AG08396 (cell line): ENCODE results near the gene PSMB3.

ENCODE experiments used
- DNase-seq: peaks from one replicate; pipeline ENCODE4 v3.0.0; 2012; ENCODE audit warnings: low spot score, mixed read lengths

PSMB3 gene

DNA sequence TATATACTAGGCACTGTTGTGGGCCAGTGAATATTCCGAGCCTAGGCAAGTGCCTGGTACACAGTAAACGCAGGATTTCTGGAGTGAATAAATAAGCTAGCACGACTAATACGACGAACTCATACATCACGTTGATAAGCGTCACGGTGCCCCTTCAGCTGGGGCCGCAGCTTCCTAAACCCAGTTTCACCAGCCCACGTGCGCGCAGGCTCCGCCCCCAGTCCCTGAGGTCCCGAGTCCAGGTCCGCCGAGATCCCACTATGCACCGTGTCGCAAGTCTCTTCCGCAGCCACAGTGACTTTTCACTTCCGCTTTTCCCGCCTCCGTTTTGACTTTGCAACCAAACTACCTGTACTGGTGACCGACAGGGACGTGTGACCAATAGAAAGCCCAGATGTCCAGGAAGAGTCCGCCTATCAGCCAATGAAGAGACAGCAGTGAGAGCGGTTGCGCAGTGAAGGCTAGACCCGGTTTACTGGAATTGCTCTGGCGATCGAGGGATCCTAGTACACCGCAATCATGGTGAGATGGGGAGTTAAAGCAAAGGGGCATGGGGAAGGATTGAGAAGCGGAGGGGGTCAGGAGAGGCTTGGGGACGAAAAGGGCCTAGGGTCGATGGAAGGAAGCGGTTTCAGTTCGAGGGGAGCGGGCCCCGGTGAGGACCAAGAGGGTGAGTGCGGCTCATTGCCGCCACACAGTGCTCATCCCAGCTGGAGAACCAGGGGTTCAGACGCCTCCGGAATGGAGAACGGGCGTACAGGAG is at the start of gene PSMB3:
Gene PSMB3 (plus strand): TSS at position 434 of the 763 bp plus-strand sequence. CDS start 86 bp downstream, at position 520.
- peak; percentile 95 for DNase-seq

DNA sequence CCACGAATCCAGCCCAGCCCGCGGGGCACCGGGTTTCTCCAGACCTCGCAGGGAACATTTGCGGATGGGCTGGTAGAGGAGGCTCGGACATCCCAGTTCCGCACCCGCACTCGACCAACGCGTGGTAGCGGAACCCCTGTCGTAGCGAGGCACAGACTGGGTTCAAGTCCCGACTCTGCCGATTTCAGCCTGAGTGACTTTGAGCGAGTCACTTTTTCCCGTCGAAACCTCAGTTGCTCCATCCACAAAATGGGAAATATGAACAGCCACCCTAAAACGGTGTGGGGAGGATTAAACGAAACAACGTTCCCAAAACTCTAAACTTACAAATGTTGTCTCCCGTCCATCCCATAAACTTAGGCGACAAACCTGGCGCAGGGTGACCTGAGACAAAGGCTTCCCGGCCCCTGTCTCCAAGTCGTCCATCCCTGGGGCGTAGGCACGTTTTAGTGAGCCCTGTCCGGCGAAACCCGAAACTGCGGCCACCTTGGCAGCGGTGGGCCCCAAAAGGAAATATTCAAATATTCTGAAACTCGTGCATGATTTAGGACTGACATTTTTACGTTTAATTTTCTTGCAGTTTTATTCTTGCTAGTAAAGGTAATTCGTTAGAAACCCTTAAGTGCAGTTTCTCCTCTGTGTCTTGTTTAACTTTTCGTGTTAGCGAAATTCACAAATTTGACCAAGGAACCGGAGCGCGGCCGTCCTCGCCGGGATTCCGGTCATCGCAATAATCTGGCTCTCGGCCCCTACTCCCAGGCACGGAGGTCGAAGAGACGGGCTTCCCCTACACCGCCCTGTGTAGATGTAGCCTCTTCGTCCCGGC is 49.4 kb upstream of the PSMB3 start:
- no peak for DNase-seq

DNA sequence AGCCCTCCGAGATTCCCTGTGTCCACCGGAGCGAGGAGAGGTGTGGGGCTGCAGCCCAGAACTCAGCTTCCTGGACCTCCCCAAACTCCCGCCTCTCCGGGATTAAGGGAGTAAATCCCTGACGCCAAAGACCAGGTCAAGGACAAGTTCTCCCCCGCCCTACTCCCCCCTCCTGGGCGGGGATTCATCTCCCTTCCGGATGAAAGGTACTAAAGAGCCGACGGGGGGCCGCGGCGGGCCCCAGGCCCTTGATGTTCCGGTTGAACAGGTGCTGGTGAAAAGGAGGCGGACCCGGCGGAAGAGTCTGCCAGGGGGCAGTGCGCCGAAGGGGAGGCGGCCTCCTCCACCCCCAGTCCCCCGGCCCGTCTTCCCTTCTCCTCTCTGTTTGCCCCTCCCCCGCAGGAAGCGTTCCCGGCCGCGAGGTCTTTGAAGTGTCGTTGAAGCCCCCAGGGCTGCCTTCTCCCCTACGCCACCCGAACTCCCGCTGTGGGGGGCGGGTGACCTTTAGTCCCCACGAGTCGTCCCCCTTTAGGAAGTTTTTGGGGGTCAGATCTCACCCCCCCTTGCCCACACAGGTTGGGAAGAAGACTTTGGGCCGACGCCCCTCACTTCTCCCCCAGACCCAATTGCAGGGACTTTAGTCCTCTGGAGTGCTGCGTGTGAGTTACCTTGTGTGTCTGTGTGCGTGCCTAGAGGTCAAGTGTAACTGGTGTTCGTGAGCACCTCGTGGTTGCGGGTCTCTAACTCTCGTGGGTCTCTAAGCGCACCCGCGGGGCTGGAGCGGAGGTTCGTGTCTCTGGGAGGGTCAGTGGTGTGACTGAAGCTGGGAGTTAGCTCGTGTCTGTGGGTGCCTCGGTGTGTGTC is 48.6 kb upstream of the PSMB3 start:
- DNase-seq, result peak; percentile 46

DNA sequence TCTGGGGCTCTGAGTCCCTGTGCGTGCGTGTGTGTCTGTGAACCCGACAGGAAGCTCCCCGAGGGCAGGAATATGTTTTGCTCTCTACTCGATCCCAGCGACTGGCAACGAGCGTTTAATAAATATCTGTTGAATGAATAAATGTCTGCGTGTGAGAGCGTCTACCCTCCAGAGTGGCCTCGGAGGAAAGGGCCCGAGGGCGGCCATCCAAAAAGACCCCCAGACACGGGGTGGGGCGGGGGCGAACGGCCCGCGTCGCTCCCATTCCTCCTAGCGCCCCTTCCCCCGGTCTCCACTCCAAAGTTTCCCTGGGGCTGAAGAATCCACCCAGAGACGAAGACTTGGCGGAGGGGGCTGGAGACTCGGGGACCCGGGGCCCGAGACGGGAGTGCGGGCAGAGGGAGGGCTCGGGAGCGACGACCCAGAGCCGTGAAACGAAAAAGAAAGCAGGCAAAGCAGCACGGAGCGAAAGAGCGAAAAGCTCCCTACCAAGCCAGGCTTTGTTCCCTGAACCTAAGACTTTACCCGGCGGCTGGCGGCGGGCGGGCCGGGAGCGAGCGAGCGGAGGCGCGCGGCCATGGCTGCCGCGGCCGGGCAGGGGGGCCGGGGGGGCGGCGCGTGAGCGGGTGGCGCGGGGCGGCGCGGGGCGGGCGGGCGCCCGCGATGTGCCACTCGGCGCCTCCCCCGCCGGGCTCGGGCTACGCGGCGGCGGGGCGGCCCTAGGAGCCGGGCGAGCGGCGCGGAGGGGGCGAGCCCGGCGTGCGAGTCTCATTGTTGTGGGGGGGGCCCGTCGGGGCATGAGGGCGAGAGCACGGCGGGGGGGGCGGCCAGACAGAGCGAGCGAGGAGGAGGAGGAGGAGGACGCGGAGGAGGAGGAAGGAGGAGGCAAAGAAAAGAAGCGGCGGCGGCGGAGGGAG is 47.7 kb upstream of the PSMB3 start, which contains the start of gene MLLT6:
Gene MLLT6 (plus strand): TSS at position 668 of the 917 bp plus-strand sequence. CDS start 360 bp downstream, outside the sequence.
- DNase-seq, result peak; percentile 92

DNA sequence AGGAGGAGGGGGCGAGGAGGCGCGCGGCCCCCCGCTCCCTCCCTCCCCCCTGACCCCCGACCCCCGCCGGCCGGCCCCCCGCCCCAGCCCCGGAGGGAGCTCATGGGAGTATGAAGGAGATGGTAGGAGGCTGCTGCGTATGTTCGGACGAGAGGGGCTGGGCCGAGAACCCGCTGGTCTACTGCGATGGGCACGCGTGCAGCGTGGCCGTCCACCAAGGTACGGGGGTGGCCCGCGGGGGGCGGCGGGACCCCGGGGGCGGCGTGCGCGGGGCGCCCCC is 47.1 kb upstream of the PSMB3 start:
- DNase-seq, result peak; percentile 64

DNA sequence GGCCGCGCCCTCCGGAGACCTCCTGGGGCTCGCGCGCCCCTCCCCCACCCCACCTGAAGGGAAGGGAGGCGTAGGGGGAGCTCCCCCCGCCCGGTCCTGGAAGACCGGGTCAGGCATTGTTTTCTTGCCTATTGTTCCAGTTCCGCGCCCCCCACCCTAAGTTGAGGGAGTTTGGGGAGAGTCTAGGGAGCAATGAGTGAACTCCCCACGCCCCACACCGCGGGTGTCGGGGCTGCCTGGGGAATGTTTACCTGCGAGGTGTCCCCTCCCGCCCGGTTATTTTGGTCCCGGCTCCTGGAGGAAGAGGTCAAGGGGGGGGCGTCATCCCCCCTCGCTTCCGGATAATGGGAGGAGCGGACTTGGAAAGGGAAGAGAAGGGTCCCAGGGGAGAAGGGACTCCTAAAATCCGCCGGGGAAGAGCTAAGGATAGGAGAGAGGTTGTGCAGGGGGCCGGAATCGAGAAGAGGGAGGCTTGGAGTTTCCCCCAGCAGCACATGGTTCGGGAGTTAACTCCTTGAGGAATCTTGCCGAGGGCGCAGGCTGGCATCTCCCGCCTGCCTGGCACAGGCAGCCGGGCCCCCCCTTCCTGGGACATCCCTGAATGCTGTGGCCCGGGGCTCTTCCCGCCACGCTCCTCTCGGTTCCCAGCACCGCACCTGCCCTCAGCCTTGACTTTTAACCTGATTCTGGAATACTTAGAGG is 46.6 kb upstream of the PSMB3 start:
- DNase-seq, result peak; percentile 45

DNA sequence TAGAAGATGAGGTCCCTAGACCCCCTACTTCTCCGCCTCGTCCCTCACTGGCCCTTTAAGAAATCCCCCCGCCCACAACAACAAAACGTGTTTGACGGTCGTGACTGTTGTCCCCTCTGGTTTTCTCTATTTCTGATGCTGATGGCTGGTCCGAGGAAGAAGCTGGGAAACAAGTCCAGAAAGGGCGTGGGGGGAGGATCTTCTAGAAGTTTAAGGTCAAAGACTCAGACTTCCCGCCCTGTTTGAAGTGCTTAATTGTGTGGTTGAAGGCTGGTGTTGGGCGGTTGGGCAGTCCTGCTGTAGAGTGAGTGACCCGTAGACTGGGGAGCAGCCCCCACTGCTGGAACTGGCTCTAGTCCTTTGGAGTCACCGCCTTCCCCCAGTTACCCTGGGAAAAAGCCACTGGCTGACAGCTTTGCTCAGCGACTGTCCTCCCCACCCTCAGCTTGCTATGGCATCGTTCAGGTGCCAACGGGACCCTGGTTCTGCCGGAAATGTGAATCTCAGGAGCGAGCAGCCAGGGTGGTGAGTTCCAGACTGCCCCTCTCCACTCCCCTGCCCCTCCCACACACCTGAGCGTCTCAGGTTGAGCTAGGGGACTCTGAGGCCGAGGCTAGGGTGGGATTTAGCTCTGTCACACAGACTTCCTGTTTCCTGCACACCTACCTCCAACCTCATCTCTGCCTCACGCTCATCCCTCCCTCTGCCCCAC is 45.9 kb upstream of the PSMB3 start:
- DNase-seq, result peak; percentile 36

DNA sequence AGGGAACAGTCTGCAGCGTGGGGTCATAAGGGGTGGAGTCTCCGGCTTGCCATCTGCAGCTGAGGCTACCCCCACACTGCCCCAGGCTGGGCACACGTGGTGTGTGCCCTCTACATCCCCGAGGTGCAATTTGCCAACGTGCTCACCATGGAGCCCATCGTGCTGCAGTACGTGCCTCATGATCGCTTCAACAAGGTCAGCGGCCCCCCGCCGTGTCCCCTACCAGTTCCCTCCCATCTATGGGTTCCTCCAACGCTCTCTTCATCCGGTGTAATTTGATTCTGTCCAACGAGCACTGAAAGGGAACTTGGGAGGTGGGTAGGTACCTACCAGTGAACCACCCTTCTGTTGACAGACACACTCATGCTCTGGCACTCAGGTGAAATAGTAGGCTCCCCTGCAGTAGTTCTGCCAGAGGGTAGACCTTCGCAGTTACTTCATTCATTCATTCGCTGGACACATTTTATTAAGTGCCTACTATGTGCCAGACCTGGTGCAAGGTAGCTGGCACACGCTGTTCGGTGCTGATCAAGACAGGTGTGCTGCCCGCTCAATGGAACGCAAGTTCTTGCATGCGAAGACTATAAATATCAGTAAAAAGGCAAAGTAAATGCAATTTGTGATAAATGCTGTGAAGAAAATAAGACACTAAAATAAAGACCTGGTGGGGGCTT is 44.7 kb upstream of the PSMB3 start:
- DNase-seq, result no peak

DNA sequence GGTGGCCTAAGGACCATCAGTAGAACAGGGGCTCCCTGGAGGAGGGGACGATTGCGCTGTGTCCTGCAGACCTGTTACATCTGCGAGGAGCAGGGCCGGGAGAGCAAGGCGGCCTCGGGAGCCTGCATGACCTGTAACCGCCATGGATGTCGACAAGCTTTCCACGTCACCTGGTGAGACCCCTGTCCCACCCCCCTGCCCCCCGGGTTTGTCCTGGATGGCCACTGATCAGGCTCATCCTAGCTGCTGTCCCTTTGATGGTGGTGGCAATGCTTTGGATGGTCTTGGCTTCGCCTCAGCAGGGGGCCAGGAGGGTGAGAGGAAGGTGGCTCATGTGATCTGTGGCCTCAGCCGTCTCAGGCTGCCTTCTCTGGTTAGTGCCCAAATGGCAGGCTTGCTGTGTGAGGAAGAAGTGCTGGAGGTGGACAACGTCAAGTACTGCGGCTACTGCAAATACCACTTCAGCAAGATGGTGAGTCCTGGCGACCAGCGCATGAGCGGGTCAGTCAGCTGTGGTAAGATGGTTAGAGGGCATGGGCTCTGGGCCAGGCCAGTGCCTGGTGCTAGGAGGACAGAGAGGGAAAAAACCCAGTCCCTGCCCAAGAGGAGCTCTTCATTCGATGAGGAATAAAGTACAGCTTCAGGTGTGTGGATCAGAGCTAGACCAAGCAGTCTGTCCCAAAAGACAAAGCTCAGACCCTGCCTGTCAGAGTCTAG is 43.3 kb upstream of the PSMB3 start:
- DNase-seq, result no peak

DNA sequence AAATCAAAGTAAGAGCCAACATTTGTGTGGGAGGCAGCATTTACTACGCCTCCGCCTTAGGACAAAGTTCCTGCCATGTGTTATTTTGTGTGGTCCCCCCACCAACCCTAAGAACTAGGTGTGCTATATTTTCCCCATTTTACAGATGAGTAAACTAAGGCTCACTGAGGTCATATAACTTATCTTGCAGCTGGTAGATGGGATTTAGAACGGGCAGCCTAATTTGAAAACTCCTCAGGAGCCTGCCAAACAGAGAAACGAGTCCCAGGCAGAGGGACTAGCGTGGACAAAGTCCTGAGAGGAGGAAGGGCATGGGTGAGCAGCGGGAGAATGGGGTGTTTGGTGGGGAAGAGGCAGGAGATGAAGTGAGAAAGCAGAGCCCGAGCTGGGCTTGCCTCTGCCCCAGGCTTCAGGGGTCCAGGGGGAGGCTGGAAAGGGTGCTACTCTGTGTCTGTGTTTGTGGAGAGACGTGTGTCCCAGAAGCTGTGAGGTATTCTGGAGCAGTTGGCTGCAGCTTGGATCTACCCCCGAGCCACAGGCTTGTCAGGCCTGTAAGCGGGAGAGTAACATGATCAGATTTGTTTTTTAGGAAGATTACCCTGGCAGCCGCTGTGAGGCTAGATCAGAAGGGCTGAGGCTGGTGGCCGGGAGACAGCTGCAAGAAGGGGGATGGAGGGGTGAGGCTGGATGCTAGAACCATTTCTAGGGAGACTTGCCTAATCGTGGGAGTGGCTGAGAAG is 42.5 kb upstream of the PSMB3 start:
- no peak for DNase-seq

DNA sequence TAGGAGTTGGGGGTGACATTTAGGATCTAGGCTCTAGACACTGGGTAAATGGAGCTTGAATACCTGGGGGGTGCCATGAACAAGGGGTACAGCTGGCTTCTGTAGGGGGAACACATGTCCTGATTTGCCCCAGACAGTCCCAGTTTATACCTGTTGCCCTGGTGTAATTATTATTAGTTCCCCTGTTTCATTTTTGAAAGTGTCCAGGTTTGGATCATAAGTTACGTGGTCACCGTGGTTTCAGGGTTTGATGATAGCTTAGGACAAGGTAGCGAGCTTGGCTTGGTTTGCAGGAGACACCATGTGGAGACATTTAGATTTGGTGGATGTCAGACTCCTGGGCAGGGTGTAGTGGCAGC is 42.0 kb upstream of the PSMB3 start:
- DNase-seq, result no peak

DNA sequence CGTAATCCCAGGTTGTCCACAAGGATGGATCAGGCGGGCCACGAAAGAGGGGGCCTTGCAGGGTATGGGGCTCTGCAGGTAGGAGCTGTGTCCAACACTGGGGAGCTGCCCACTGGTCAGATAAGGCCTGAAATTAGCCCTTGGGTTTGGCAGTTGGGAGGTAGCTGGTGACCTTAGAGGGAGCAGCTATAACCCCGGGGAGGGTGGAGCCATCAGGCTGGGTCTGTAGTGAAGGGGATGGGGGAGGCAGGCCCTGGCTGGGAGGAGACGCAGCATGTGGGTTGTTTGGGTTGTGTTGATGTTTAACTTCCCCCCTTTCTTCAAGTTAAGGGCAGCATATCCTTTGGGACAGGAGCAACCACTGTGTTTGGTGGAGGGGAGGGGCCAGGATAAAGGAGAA is 41.6 kb upstream of the PSMB3 start:
- no peak for DNase-seq

DNA sequence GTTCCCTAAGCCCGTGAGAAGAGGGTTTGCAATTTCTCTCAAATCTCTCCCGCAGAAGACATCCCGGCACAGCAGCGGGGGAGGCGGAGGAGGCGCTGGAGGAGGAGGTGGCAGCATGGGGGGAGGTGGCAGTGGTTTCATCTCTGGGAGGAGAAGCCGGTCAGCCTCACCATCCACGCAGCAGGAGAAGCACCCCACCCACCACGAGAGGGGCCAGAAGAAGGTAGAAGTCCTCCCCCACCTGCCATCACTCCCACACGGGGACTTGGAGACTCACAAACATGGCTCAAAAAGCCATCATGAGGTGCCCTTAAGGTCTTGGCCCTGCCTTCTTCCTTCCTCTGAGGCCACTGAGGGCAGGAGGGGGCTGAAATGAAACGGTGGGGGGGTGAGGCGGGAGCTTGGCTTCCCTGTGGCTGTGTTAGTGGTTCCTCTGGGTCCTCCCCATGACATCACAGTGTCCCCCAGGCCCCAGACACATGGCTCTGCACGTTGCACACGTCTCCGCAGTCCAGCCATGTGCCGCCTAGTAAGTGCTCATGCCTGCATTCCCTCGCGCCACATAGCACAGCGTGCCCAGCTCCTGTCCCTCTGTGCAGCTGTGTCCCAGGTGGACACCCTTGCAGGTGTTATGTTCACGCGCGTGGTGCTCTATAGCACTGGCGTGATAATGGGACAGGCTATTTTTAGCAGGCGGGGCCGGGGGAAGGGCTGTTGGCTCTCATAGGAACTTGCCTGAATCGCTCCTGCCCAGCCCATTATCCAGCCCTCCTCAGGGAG is 40.6 kb upstream of the PSMB3 start:
- DNase-seq, result no peak

DNA sequence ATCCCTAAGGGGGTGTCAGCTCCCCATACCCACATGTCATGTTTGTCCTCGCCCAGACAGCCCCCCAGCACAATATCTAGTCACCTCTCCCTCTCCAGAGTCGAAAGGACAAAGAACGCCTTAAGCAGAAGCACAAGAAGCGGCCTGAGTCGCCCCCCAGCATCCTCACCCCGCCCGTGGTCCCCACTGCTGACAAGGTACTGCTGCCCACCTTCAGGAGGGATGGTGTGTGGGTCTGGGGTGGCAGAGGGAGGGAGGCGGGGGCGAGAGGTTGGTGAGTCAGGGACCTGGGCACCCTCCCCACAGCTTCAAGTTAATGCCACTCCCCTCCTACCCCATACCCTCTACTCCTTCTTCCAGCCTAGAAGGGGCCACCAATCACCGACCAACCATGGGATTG is 39.9 kb upstream of the PSMB3 start:
- DNase-seq, result no peak

DNA sequence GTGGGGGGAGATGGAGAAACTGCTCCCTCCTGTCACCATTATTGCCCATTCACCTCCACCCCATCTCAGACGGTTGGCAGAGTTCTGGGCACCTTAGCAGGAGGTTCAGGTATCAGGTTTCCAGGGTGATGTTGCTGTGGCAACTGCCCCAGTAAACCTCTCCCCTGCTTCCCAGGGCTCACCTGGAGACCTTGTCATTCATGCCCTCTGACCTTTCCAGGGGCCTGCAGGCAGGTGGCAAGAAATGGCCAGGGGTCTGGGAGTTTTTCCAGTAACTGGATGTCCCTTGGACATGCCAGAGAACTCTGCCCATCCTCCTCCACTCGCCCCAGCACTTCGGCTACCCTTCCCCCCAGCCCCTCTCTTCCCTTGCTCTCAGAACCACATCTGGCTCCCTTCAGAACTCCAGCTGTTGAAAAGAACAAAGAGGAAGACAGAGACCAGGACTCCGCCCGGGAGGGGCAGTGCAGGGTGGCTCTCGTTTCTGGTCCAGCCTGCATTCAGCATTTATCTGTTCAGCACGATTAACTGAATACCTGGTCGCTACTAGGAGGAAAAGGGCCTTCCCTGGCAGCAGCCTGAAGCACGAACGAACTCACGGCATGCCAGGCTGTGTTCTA is 39.0 kb upstream of the PSMB3 start:
- no peak for DNase-seq

DNA sequence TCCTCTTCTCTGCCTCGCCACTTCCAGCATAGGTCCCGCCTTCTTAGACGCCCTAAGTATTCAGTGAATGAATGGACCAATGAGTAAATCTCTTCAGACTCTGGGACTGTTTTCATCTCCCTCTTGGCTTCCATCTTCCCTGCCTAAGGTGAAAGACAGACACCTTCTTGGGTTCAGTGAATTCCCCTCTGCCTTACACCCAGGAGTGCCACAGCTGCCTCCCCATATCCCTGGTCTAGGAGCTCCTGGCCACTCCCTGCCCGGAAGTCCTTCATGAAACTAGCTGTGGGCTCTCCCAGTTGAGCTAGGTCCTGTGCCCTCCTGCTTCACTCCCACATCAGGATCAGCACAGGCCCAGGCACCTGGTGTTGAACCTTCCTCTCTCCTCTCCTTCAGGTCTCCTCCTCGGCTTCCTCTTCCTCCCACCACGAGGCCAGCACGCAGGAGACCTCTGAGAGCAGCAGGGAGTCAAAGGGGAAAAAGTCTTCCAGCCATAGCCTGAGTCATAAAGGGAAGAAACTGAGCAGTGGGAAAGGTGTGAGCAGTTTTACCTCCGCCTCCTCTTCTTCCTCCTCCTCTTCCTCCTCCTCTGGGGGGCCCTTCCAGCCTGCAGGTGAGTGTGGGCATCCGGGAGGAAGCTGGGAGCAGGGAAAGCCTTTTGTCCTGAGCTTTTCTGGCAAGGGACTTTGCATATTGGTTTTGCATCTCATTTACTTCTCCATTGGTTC is 37.2 kb upstream of the PSMB3 start:
- DNase-seq, result no peak
